Measurements from ENCODE around the gene TAF8. TPM values are rescaled to one million over a fixed set of nuclear protein-coding genes. Genes with fewer than 3 reads are reported as not detected.
A peak's percentile ranks its signal among the peaks of the same experiment; 100 is the strongest.

Gene TAF8
- total RNA-seq, 3 donors from 2014 or later = 15.7 to 25.4 (median 21.1) TPM

GRCh38 chr6:42043787-42044475, 6.4 kb upstream of the TAF8 start:
- Histone ChIP-seq H3K36me3 (no peaks in the 10 kb centered on the region), H3K27ac (peak overlapping the region; percentile 67 to 82), H3K4me3 (peak overlapping the region in 2 of 3 donors; percentile 52 to 90), H3K4me1 (peaks cover 6 to 27% of the 10 kb centered on the region in 2 donors), H3K27me3 (no peaks in the 10 kb centered on the region), H3K9me3 (no peaks in the 10 kb centered on the region)
- peak; percentile 80 to 89 for DNase-seq (ENCODE audit: low spot score in 2 of 2)
- intact Hi-C loops (cut with DNase I; ENCODE audit: low total_unique reads) = loop anchor here (10.0 kb wide), 1 partner anchor 119 kb away; the partner anchor contains the start of genes BYSL and MED20
- TF ChIP-seq, protein P1, sequence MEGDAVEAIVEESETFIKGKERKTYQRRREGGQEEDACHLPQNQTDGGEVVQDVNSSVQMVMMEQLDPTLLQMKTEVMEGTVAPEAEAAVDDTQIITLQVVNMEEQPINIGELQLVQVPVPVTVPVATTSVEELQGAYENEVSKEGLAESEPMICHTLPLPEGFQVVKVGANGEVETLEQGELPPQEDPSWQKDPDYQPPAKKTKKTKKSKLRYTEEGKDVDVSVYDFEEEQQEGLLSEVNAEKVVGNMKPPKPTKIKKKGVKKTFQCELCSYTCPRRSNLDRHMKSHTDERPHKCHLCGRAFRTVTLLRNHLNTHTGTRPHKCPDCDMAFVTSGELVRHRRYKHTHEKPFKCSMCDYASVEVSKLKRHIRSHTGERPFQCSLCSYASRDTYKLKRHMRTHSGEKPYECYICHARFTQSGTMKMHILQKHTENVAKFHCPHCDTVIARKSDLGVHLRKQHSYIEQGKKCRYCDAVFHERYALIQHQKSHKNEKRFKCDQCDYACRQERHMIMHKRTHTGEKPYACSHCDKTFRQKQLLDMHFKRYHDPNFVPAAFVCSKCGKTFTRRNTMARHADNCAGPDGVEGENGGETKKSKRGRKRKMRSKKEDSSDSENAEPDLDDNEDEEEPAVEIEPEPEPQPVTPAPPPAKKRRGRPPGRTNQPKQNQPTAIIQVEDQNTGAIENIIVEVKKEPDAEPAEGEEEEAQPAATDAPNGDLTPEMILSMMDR (IDR thresholded peaks at IDR 0.05) = peak; percentile 94 to 97 (median 97)
- TF ChIP-seq POLR2A (IDR thresholded peaks at IDR 0.05) (no peak), POLR2AphosphoS5 (IDR thresholded peaks at IDR 0.05) (peak; percentile 37 to 72 (median 68))

DNA sequence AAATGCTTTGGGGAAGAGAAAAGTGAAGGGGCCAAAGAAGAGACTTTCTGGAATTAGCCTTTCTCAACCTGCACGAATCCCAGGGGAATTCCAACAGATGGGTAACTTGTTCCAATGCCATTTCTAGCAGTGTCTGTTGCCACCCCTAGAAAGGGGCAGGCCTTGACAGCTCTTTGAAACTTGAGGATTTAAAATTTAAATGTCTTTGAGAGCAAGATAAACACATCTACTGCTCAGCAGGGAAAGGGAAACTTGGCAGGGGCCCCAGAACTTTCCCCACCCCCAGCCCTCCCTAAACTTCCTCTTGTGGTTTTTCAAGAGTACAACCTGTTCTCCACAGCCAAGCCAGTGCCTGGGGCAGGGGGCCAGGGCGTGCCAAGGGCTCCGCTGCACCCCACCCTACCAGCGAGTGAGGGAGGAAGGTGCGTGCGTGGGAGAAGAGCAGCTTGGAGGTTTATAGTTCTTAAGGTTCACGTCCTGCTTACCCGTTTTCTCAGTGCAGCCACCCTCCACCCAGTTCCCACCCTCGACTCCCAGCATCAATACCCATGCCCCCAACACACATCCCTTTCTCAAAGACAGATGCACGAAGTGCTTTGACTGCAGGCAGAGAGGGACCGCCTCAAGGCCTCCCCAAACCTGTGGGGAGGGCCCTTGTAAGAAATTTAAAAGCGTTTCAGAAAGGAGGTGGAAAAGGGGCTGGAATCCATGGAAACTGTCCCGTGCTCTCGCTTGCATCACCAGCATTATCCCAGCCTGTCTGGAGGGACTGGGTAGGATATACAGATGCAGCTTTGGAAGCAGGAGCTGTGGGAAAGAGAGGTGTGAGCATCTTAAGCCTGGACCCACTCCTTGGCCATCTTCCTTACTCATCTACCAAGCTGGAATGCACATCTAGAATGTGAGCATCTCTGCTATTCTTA, 4.5 kb upstream of the TAF8 start:
- TF ChIP-seq POLR2AphosphoS5 (IDR thresholded peaks at IDR 0.05) = peak; percentile 79 to 87 (median 86)
- TF ChIP-seq POLR2A (IDR thresholded peaks at IDR 0.05) = no peak
- TF ChIP-seq, protein P1 (IDR thresholded peaks at IDR 0.05) = no peak
- peak overlapping the region; percentile 82 to 93 for H3K27ac ChIP-seq
- H3K4me1 ChIP-seq = peaks cover 6 to 22% of the 10 kb centered on the region in 2 donors
- no peaks in the 10 kb centered on the region for H3K27me3 ChIP-seq
- H3K9me3 ChIP-seq = no peaks in the 10 kb centered on the region
- DNase-seq (ENCODE audit: low spot score in 2 of 2) = peak; percentile 97 to 98
- intact Hi-C loops (cut with DNase I; ENCODE audit: low total_unique reads) = loop anchor here (5.0 to 10.0 kb wide), 2 partner anchors 121 to 263 kb away; partner anchors contain the start of genes BYSL, MED20 and PRICKLE4
- peak overlapping the region; percentile 19 to 90 (median 90) for H3K4me3 ChIP-seq
- no peaks in the 10 kb centered on the region for H3K36me3 ChIP-seq

- intact Hi-C loops (cut with DNase I; ENCODE audit: low total_unique reads) = loop anchor here (5.0 to 10.0 kb wide), 2 partner anchors 122 to 264 kb away; partner anchors contain the start of genes BYSL, MED20 and PRICKLE4
- no peaks in the 10 kb centered on the region for H3K36me3 ChIP-seq
- no peaks in the 10 kb centered on the region for H3K9me3 ChIP-seq
- TF ChIP-seq POLR2AphosphoS5 (IDR thresholded peaks at IDR 0.05) (no peak), POLR2A (IDR thresholded peaks at IDR 0.05) (no peak)
- TF ChIP-seq, protein P1 (IDR thresholded peaks at IDR 0.05) = no peak
- peak overlapping the region; percentile 58 to 90 (median 90) for H3K4me3 ChIP-seq
- H3K27me3 ChIP-seq = no peaks in the 10 kb centered on the region
- peak overlapping the region; percentile 82 to 93 for H3K27ac ChIP-seq
- peaks cover 6 to 16% of the 10 kb centered on the region in 2 donors for H3K4me1 ChIP-seq
- no peak for DNase-seq (ENCODE audit: low spot score in 2 of 2)
Observed at GRCh38 chr6:42046464-42047212, 3.7 kb upstream of the TAF8 start.

DNA sequence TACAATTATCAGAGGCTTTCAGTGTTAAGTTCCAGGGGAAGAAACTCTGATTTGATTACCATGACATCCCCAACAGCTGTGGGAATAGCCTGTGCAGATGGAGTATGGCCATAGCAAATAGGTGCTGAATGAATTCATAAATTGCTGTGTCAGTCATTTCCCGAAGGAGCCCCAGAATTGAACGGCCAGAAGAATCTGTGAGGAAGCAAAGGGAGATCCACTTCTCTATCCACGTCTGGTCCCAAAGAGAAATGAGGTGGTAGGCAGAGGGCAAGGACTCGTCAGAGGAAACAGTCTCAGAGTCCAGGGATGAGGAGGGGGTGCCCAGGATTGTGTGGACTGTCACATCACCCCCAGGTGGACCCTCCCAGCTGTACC, 3.1 kb upstream of the TAF8 start:
- Histone ChIP-seq H3K27me3 (no peaks in the 10 kb centered on the region), H3K9me3 (no peaks in the 10 kb centered on the region), H3K4me1 (peaks cover 6 to 21% of the 10 kb centered on the region in 2 donors), H3K4me3 (peak overlapping the region; percentile 58 to 90 (median 90)), H3K36me3 (no peaks in the 10 kb centered on the region), H3K27ac (peak overlapping the region; percentile 82 to 93)
- TF ChIP-seq POLR2AphosphoS5 (IDR thresholded peaks at IDR 0.05) = no peak
- intact Hi-C loops (cut with DNase I; ENCODE audit: low total_unique reads) = loop anchor here (5.0 to 10.0 kb wide), 2 partner anchors 122 to 265 kb away; partner anchors contain the start of genes BYSL, MED20 and PRICKLE4
- DNase-seq (ENCODE audit: low spot score in 2 of 2) = no peak
